Dermis microvascular lymphatic vessel endothelial cell (primary cell): Measurements from ENCODE around the gene SGCA. TPM values are rescaled to one million over a fixed set of nuclear protein-coding genes. Genes with fewer than 3 reads are reported as not detected.

Experiments used
- DNase-seq, 2 donors: peaks; one replicate each; pipeline versions ENCODE4 v3.0.0 to v3.0.0-alpha.2; 2010; ENCODE audit warnings: low read depth in 2 of 2
- total RNA-seq: library from RNA; depleted of rRNA; stranded (reverse); fragments of >200 nt; gene quantifications from 2 replicates; pipeline ENCODE4 v1.2.1, GENCODE V29; 2014

The SGCA gene
- total RNA-seq, 1 donor from 2014 or later = not detected

GRCh38 chr17:50181591-50182560, 16.1 kb downstream of the SGCA start:
- no peak for DNase-seq

GRCh38 chr17:50182783-50183420, 17.1 kb downstream of the SGCA start:
- no peak for DNase-seq

- no peak for DNase-seq
Observed at GRCh38 chr17:50183421-50183994, 17.7 kb downstream of the SGCA start.

- no peak for DNase-seq
Observed at GRCh38 chr17:50184064-50184463, 18.3 kb downstream of the SGCA start.

- no peak for DNase-seq
Observed at GRCh38 chr17:50184611-50185398, 19.0 kb downstream of the SGCA start.

- DNase-seq = no peak
Observed at GRCh38 chr17:50185631-50186471, 20.0 kb downstream of the SGCA start.

- DNase-seq = no peak
Observed at GRCh38 chr17:50186661-50187393, 21.0 kb downstream of the SGCA start.

- DNase-seq = no peak
Observed at GRCh38 chr17:50187394-50187725, 21.6 kb downstream of the SGCA start.

GRCh38 chr17:50187751-50188530, 22.1 kb downstream of the SGCA start:
- DNase-seq = no peak

- no peak for DNase-seq
Observed at GRCh38 chr17:50188531-50188920, 22.7 kb downstream of the SGCA start.

- no peak for DNase-seq
Observed at GRCh38 chr17:50188921-50189549, 23.2 kb downstream of the SGCA start.

- DNase-seq = no peak
Observed at GRCh38 chr17:50189550-50190292, 23.9 kb downstream of the SGCA start.

GRCh38 chr17:50190293-50190602, 24.4 kb downstream of the SGCA start:
- no peak for DNase-seq

- DNase-seq = no peak
Observed at GRCh38 chr17:50190603-50191358, 25.0 kb downstream of the SGCA start.

- DNase-seq = no peak
Observed at GRCh38 chr17:50191359-50192143, 25.7 kb downstream of the SGCA start.

- no peak for DNase-seq
Observed at GRCh38 chr17:50192144-50192617, 26.4 kb downstream of the SGCA start.
